Measurements from ENCODE around the gene TMEM120A.

GRCh38 chr7:75951506-75951905, 42.9 kb downstream of the TMEM120A start:
- TF ChIP-seq YY1 (IDR thresholded peaks at IDR 0.05; ENCODE audit: insufficient read depth, insufficient read length): no peak
- TF ChIP-seq ZNF274 (IDR thresholded peaks at IDR 0.05; ENCODE audit: low read depth, low read length): no peak
- TF ChIP-seq SUZ12 (IDR thresholded peaks at IDR 0.05; ENCODE audit: extremely low read depth, insufficient read depth, insufficient read length): no peak
